AG10803 (cell line): ENCODE results near the gene YAE1.

ENCODE experiments used
- DNase-seq: peaks from one replicate; pipeline ENCODE4 v3.0.0; 2010; ENCODE audit warnings: low read depth
- H3K4me3 ChIP-seq: 2 replicates; pipeline ENCODE4 v1.5.1; 2011; ENCODE audit warnings: mild to moderate bottlenecking, low read length, control low read depth
- CTCF ChIP-seq: conservative IDR thresholded peaks from 2 replicates; pipeline ENCODE4 v1.5.1; 2011; ENCODE audit warnings: mild to moderate bottlenecking, low read length, control low read depth, inconsistent platforms

YAE1 gene

GRCh38 chr7:39605087-39605486 lies 38.9 kb downstream of the YAE1 start:
- no peak overlapping the region for H3K4me3 ChIP-seq
- TF ChIP-seq CTCF, result no peak
- DNase-seq, result no peak

GRCh38 chr7:39606352-39606751 lies 40.1 kb downstream of the YAE1 start:
- no peak for DNase-seq
- no peak overlapping the region for H3K4me3 ChIP-seq
- no peak for TF ChIP-seq CTCF

- no peak for DNase-seq
- no peak for TF ChIP-seq CTCF
- no peak overlapping the region for H3K4me3 ChIP-seq
These were observed 40.7 kb downstream of the YAE1 start for GRCh38 chr7:39606941-39607340.

GRCh38 chr7:39607865-39608264 lies 41.7 kb downstream of the YAE1 start:
- no peak for TF ChIP-seq CTCF
- DNase-seq, result no peak
- H3K4me3 ChIP-seq, result no peak overlapping the region

GRCh38 chr7:39608278-39608677 lies 42.1 kb downstream of the YAE1 start:
- no peak overlapping the region for H3K4me3 ChIP-seq
- no peak for TF ChIP-seq CTCF
- DNase-seq, result no peak

GRCh38 chr7:39609113-39609934 lies 43.1 kb downstream of the YAE1 start:
- H3K4me3 ChIP-seq, result peak overlapping the region; percentile 42
- TF ChIP-seq CTCF, result 0 out of 2 replicates have a peak, but pooled peaks have one; percentile 8
- DNase-seq, result peak; percentile 70

GRCh38 chr7:39609935-39610263 lies 43.7 kb downstream of the YAE1 start:
- H3K4me3 ChIP-seq, result peak overlapping the region; percentile 42
- TF ChIP-seq CTCF, result no peak
- DNase-seq, result no peak
